ENCODE measurements around the gene MAST4.

MAST4 gene

DNA sequence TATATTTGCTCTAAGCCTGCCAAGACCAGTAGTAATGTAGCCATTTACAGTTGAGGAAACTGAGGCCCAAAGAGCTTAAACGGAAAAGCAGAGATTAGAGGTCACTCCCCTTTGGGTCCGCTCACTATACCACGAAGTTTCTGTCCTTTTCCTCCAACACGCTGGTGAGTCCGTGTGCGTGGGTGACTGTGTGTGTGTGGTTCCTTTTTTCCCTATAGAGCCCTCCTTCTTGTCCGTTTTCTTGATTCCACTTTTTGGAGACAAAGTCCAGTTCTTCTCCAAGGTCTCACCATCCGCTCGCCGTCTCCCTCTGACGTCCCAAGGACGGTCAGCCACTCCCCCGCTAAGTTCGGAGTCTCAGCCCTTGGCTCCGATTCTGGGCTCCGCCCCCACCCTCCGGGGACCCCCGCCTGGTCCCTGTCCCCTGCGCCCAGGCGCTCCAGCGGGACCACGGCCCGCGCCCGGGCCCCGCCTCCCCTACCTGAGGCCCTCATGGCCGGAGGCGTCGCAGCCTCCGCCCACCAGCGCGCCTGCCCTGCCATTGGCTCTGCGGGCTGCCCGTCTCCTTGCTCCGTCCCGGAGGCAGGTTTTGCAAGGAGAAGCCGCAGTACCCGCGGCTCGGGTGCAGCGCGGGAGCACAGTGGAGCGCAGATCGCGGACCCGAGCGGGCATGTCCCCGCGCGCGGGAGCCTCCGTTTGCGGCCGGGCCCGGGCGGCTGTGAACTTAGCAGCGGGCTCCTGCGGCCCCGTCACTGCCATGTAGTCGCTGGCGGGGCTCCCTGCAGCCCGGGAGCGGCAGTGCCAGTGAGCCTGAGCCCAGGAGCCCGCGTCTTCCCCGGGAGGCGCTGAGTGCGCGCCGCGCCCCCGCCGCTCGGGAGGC lies at the start of gene MAST4:
Gene MAST4 (plus strand): TSS at position 638 of the 880 bp plus-strand sequence. CDS start 263 bp downstream, outside the sequence.
- peak in 1 of 2 donors; percentile 2 for DNase-seq (ENCODE audit: low read depth in 1 of 2, low spot score in 1 of 2)

DNA sequence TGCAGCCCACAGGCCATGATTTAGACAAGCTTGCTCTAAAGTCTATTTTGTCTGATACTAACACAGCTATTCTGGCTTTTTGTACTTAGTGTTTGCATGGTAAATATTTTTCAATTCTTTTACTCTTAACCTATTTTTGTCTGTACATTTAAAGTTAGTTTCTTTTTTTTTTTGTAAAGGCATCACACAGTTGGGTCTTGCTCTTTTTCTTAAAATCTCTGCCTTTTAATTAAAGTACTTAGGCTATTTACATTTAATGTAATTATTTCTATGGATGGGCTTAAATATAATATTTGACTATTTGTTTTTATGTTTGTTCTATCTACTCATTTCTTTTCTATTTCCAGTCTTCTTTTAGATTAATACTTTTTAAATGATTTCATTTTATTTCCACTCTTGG lies 49.7 kb upstream of the MAST4 start:
- DNase-seq (ENCODE audit: low read depth in 1 of 2, low spot score in 1 of 2) = no peak

DNA sequence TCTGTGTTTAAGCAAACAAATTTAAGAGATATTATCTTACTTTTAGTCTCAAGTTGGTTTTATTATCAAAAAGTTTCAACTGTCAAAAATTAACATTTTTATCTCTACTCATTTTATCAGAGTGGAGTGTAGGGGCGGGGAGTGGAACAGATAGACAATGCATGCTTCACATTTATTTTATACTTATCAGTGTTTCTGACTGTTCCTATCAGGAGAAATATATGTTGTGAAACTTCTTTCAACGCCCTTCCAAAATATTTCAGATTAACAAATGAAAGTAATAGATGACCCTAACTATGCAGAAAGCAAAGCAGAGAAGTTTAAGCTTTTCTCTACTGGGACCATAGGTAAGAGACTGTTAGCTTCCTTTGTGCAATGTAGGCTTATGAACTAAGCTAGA lies 44.9 kb upstream of the MAST4 start:
- DNase-seq (ENCODE audit: low read depth in 1 of 2, low spot score in 1 of 2) = no peak

DNA sequence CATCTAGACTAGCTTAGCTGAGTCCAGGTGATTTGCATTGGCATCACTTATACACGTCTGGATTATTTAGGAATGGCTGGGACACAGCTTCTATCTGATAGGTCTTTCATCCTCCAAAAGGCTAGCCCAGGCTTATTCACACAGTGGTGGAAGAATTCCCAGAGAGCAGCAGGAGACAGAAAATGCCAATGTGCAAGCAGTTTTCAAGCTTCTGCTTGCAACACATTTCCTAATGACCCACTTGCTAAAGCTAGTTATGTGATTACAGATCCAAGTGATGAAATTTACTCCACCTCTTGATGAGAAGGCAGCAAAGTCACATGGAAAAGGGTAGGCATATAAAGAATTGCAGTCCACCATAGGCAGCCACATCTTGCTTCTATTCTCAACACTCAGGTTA lies 44.2 kb upstream of the MAST4 start:
- DNase-seq (ENCODE audit: low read depth in 1 of 2, low spot score in 1 of 2) = no peak

DNA sequence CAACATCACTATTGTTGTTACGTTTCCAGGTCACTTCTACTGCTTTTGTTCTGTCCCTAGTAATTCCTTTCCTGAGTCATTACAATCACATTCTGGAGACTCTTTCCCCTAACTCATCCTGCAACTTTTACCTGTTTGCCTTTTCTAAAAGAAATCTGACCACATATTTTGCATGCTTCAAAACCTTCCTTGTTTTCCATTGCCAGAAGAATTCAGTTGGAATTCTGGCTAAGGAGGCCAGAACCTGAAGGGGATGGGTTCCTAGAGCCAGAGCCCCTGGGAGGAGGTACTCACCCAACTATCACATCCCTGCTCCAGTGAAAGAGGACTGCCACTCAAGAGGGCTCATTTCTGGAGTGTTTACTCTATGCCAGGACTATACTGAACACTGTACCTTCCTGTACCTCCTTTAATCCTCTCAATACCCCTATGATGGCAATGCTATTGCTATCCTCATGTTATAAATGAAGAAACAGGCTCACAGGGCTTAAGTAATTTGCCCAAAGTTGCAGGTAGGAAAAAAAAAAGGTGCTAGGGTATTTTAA lies 42.8 kb upstream of the MAST4 start:
- no peak for DNase-seq (ENCODE audit: low read depth in 1 of 2, low spot score in 1 of 2)

DNA sequence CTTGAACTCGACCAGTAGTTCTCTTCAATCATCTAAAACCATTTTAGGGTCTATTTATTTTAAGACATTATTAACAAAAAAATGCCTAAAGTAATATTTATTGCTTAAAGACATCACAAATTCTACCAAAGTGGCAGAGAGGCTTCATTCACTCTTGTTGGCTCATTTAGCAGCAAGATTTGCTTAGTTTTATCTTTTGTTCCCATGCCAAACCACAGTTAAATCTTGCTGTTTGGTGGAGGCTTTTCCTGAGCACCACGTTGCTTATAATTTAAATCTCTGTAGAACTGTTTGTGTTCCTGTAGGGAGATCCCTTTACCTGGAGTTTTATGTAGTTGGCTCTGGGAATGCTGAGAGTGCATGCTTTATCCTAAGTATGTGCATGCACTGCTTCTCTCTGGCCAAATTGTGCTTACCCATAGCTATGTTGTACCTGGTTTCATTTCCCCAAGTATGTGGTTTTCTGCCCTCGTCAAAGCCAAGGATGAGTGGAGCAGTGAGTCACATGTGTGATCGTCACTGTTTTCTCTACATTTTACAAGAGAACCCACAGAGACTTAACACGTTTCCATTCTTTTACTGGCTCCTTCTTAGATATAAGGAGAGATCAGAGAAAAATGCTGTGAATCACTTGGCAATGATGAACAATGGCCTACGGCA lies 42.1 kb upstream of the MAST4 start:
- no peak for DNase-seq (ENCODE audit: low read depth in 1 of 2, low spot score in 1 of 2)

DNA sequence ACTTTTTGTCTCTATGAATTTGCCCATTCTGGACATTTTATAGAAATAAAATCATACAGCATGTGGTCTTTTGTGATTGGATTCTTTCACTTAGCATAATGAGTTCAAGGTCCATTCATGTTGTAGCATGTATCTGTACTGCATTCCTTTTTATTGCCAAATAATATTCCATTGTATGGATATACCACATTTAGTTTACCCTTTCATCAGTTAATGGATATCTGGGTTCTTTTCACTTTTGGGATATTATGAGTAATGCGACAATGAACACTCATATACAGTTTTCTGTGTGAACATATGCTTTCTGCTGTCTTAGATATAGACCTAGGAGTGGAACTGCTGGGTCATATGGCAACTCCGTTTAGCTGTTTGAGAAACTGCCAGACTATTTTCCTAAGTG lies 41.3 kb upstream of the MAST4 start:
- DNase-seq (ENCODE audit: low read depth in 1 of 2, low spot score in 1 of 2) = no peak

DNA sequence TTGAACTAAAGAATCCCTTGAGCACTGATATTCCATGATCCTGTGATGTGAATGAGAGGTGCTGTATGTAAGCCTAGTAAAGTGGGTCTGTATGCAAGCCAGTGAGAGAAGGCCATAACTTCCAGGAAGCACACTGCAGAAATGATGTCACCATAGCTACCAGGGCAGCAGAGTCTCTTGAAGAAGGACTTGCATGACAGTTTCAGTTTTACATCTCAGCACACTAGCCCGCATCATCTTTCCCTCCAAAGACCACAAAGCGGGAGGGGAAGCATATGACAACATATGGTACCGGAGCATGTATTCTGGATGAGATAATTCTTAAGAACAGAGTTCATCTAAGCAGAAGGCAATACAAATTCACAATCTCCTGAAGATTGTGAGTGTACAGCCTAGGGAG lies 37.6 kb upstream of the MAST4 start:
- no peak for DNase-seq (ENCODE audit: low read depth in 1 of 2, low spot score in 1 of 2)

DNA sequence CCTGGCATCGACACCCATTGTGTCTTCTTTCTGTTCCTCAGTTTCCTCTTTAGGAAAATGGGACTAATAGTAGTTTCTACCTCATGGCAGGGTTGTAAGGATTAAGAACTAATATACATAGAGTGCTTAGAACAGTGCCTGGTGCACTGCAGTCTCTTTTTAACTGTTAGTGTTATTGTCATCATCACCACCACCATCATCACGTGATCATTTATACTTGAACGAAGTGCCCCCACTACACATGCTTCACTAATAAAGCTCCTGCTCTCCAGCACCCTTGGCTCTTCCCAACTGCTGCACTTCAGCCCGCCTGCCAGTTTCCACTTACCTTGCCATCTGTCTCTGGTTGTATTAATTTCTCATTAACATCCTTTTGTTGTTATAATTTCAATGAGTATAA lies 35.8 kb upstream of the MAST4 start:
- DNase-seq (ENCODE audit: low read depth in 1 of 2, low spot score in 1 of 2) = no peak

DNA sequence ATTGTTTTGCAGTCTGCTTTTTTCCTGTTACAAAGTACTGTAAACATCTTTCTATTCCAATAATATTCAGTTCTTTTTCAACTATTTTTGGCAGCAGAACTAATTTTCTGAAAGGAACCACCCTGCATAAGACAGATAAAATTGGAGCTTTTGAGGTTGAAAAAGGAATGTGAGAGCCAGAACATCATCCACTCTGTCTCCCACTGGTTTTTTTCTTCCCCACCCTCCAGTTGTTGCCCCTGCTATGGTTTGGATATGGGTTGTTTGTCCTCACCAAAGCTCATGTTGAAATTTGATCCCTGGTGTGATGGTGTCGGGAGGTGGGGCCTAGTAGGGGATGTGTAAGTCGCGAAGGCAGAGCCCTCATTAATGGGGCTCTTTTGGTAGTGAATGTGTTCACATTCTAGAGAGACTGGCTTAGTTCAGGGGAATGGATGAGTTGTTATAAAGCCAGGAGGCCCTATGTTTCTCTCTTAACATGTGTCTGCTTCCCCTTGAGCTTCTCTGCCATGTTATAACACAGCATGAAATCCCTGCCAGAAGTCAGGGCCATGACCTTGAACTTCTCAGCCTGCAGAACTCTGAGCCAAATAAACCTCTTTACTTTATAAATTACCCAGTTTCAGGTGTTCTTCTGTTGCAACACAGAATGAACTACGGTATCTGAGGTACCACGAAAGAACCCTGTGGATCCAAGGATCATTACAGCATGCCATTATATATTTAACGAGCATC lies 34.8 kb upstream of the MAST4 start:
- no peak for DNase-seq (ENCODE audit: low read depth in 1 of 2, low spot score in 1 of 2)

DNA sequence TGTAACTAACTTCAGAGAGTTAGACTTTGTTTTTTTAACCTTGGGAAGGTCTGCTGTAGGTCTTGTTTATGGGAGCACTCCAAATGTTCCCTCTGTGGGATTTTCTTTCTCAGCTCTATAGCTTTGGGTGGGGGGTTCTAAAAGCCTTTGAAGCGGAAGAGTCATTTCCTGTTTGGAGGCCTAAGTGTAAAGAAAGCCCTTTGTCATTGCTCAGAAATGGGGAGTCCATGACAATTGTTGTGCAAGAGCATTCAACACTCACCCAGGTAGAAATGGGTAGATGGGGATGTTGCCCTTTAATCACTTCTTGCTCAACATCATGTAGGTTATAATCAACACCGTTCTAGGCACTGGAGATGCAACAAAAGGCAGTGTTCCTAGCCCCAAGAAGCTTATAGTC lies 30.3 kb upstream of the MAST4 start:
- DNase-seq (ENCODE audit: low read depth in 1 of 2, low spot score in 1 of 2) = no peak

DNA sequence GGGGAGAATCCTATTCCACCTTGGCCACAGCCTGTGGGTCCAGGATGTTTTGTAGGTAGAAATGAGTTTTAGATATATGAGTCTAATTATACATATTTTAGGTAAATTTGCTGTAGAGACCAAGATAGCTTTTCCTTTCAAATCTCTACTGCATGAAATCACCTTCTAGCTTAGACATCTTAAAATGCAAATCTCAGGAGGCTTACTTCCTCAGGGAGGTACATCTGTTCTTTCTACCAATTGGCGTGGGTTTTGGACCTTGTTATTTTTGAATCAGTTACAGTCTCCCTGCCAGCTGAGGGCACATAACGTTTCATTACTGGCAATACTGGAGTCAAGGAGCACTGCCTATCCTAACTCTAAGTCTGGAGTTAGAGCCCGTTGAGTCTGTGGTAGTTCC lies 28.7 kb upstream of the MAST4 start:
- no peak for DNase-seq (ENCODE audit: low read depth in 1 of 2, low spot score in 1 of 2)

DNA sequence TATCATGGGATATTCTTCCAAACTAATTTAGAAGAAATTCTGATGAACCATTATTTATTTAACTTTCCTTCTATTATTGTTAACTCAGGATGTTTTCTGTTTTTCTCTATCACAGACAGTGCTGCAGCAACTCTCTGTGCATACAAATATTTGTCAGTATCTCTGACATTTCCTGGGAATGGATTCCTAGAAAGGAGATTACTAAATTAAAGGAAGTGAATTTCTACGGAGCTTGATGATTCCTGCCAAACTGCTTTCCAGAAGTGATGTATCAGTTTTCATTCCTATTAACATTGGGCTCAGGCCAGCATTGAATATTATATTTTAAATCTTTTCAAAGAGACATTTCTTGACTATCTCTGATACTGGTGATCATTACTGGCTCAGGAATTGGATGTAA lies 26.0 kb upstream of the MAST4 start:
- no peak for DNase-seq (ENCODE audit: low read depth in 1 of 2, low spot score in 1 of 2)

DNA sequence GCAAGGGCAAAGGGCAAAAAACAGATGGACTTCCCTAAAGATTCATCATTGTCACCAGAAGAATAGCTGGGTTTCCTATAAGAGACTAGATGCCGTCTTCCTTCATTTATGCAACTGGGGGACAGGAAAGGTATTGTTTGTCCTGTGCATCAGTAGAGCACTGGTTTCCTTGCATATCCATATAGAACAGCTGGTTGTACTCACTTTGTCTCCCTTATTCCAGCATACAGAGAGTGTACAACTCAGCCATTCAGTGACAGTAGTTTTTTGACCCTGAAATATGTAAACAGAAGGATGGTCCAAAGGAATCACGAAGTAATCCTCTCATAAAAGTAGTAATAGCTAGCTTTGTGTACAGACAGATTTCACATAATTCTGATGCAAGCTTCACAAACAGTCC lies 22.5 kb upstream of the MAST4 start:
- DNase-seq (ENCODE audit: low read depth in 1 of 2, low spot score in 1 of 2) = no peak

DNA sequence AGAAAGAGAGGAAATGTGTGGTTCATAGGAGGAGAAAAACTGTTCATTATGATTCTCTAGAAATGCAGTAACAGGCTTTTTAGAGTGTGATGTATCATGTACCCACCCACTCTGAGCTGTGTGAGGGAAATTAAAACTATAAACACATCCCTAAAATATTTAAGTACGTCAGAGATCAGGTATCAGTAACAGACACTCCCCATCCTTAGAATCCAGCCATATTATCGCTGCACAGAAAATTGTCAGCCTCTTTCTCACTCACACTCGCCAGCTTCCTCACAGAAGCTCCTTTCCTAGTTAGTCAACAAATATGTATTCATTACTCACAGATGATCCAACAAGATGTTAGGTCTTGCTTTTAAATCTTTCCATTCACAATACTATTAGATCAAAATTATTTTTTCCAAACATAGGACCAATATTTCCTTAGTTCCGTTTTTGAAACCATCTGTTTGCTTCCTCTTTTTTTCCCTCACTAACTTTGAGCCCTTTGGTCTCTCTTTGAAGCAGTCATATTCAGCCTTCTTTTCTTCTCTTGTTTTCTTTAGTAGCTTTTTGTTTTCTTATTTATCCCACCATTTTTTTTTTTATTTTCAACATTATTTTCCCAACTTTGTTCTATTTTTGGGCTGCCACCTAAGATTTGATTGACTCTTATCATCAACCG lies 13.6 kb upstream of the MAST4 start:
- no peak for DNase-seq (ENCODE audit: low read depth in 1 of 2, low spot score in 1 of 2)

DNA sequence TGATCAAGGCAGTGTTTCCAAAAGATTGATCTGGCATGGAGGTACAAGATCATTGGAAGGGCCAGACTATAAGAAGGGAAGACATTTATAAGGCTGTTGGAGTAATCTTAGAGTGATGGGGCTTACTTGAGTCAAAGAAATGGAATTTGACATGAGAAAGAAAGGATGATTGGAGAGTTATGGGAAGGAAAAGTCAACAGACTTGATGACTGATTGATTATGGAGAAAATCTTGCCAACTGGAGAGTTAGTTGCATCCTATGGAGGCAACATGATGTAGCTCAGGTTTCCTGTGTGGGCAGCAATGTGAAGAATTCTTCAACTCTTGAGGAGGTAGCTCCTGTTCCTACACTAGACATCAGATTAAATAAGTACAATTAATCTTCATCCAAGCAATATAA lies 10.9 kb upstream of the MAST4 start:
- no peak for DNase-seq (ENCODE audit: low read depth in 1 of 2, low spot score in 1 of 2)

DNA sequence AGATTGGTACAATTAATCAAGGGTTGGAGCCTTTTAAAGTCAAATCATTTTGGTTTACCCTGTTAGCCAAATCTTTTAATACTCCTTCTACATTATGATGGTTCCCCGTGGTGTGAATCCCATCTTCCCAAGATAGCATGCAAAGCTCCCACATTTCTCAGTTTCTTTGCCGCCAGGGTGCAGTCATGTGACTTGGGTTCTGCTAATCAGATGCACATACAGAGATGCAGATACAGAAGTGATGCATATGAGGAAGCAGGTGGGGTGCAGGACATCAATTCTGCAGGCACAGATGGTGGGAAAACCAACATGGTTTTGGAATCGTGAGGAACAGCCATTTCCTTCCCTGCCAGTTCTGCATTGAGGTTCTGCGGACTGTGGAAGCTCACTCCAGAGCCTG lies 8.4 kb upstream of the MAST4 start:
- DNase-seq (ENCODE audit: low read depth in 1 of 2, low spot score in 1 of 2) = no peak

DNA sequence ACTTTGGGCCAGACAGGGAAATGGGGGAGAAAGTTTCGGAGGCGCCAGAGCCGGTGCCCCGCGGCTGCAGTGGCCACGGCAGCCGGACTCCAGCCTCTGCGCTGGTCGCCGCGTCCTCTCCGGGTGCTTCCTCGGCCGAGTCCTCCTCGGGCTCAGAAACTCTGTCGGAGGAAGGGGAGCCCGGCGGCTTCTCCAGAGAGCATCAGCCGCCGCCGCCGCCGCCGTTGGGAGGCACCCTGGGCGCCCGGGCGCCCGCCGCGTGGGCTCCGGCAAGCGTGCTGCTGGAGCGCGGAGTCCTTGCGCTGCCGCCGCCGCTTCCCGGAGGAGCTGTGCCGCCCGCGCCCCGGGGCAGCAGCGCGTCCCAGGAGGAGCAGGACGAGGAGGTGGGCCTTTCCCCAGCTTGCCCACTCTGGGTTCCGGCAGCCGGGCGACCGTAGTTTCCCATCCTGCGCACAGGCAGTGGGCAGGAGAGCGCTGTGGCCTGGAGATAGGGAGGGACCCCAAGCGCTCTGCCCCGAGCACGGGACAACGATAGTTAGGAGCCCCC lies 516 bp downstream of the MAST4 start:
- DNase-seq (ENCODE audit: low read depth in 1 of 2, low spot score in 1 of 2) = no peak

DNA sequence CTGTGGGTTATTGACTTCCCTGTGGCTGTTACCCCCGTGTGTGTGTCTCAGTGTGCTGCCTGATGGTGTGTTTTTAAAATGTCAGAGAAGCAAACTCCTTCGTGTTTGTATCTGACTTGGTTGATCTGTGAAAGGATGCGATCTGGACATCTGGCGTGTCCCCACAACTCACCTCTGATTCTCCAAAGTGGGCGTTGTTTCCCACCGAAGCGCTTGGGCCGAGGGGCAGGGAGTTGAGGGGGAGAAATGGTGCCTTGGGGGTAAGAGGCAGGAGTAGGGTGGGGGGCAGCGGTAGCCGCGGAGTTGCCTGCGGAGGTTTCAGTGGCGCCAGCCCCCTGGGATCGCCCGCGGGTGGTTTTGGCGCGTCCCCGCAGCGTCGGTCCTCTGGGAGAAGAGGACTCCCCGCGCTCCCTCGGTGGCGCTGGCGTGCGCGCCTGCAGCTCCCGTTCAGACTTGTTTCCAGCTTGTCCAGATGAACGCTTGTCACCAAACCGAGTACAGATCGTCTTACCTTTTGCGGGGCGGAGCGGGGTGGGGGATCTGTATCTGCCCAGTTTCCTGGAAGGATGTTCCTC lies 1.1 kb downstream of the MAST4 start:
- DNase-seq (ENCODE audit: low read depth in 1 of 2, low spot score in 1 of 2) = no peak

DNA sequence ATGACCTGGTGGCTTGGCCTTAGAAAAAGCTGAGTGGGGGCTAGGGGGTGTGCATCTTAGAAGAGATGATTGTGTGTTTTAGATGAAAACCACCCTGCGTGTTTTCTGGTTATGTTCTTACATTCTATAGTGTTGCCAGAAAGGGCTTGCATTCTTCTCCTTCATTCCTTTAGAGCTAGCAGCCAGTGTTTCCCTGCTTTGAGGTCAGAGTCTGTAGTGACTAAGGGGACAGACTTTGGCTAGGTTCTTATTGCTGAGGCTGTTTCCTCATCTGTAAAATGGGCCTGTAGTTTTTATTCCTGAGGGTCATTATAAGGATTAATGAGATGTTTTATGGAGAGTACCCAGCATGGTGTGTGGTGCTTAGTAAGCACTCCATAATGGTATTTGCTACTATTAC lies 6.4 kb downstream of the MAST4 start:
- no peak for DNase-seq (ENCODE audit: low read depth in 1 of 2, low spot score in 1 of 2)

DNA sequence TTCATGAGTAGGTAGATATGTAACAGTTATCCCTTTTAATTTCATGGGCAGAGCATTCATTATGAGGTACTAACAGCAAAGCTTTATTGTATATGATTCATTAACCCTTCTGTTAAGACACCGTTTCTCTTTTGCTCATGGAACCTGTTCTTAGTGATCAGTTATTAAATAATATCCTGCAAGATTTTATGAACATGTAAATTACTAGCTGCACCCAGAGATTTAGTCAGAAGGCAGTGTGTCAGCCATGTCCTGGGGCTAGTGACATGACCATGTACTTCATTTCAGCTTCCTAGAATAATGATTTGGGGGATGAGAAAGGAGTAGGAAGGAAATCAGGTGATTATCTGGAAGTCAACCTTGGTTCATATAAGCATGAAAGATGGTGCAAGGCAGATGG lies 7.0 kb downstream of the MAST4 start:
- DNase-seq (ENCODE audit: low read depth in 1 of 2, low spot score in 1 of 2) = no peak
